HG03432 (cell line): ENCODE results near the gene SLC9A3.

ENCODE experiments used
- ATAC-seq: cut with Tn5 transposase; IDR thresholded peaks from one replicate; pipeline ENCODE4 v1.9.1; 2021; ENCODE audit warnings: mild to moderate bottlenecking, moderate library complexity; ENCODE audit not compliant: unreplicated experiment

SLC9A3 gene

DNA sequence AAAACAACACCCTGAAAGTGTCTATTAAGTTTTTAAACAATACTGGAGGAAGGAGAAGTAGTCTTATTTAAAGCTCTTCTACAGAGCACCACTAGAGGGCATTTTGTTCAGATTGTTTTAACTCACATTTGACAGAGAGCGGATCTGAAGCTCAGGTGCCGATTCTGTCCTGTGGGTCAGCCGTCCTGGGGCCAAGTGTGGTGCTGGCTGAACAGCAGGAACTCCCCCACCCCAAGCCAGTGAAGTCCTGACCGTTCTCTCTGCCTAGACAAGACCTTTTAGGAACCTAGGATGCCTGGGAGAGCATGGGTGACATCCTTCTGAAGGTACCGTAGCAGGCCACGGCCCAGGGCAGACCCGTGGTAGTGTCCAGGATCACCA lies 77.4 kb downstream of the SLC9A3 start:
- ATAC-seq, result no peak

DNA sequence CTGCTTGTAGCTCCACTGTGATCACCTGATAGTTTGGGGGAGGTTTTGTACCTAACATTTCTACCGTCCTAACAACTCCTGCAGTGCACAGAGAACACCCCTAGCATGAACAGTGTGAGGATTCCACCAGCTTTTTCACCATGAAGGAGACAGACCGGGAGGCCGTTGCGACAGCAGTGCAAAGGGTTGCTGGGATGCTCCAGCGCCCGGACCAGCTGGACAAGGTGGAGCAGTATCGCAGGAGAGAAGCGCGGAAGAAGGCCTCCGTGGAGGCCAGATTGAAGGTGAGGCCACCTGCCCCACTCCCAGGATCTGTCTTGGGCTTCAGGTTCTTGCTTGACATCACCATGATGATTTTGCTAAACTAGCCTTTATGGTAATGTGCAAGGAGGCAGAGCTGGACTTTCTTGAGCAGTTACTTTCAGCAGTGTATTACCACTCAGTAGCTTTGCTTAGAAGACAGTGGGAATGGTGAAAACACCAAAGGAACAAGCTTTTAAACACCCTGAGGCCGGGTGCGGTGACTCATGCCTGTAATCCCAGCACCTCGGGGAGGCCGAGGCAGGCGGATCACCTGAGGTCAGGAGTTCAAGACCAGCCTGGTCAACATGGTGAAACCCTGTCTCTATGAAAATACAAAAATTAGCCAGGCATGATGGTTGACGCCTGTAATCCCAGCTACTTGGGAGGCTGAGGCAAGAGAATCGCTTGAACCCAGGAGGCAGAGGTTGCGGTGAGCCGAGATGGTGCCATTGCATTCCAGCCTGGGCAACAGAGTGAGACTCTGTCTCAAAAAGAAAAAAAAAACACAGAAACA lies 78.0 kb downstream of the SLC9A3 start:
- no peak for ATAC-seq

DNA sequence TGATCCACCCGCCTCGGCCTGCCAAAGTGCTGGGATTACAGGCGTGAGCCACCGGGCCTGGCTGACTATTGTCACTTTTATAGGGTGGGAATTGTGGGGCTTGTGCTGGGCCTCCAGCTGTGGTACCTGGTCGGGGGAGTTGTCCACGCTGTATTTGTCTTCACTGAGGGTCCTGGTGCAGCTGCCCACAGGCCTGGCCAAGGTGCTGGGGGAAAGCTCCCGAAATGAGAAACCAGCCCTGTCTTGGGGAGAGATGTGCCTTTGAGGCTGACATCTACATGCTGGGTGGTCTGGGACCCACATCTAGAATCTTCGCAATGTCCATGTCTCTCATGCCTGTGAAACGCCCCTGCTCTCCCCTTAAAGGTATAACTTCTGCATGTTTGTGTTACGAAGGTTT lies 78.7 kb downstream of the SLC9A3 start:
- ATAC-seq, result no peak

DNA sequence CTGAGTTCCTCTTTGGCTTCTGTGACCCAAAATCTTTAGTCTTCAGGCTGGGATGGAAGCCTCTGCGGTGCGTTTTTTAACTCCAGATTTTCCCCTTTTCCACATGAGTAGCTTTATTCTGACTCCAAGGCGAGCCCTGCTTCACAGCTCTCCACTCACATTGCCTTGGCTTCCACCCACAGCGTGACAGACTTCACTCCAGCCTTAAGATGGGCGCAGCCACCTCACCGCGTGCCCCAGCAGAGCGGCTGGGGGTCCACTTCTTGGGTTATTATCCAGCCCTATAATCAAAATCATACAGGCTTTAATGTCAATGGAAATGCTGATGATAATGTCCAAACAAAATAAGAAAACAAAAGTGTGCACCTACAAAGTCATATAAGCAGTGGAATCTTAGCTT lies 80.0 kb downstream of the SLC9A3 start:
- no peak for ATAC-seq

DNA sequence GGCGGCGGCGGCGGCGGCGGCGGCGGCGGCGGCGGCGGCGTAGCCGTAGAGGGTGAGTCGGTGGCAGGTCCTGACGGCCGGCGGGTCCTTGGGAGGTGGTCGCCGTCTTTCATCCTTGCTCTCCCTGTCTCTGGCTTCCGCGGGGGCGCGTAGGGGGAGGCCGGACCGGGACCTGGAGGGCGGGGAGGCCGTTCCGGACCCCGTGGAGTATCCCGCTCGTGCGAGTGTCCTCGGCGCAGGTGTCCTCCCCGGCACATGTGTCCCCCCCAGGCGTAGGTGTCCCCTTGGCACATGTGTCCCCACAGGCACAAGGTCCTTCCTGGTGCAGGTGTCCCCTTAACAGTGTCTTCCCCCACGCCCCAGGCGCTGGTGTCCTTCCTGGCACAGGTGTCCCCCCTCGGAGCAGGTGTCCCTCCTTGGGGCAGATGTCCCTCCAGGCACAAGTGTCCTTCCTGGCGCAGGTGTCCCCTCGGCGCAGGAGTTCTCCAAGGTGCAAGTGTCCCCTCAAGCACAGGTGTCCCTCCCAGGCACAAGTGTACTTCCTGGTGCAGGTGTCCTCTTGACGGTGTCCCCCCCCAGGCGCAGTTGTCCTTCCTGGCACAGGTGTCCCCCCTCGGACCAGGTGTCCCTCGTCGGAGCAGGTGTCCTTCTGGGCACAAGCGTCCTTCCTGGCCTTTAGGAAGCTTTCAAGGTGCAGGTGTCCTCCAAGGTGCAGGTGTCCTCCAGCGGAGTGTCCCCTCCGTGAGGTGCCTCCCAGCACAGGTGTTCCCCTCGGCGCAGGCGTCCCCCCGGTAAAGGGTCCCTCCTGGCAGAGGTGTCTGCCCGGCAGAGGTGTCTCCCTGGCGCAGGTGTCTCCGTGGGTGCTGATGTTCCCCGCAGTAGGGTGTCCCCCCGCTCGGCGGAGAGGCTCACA lies 80.8 kb downstream of the SLC9A3 start:
- ATAC-seq, result peak; percentile 20

DNA sequence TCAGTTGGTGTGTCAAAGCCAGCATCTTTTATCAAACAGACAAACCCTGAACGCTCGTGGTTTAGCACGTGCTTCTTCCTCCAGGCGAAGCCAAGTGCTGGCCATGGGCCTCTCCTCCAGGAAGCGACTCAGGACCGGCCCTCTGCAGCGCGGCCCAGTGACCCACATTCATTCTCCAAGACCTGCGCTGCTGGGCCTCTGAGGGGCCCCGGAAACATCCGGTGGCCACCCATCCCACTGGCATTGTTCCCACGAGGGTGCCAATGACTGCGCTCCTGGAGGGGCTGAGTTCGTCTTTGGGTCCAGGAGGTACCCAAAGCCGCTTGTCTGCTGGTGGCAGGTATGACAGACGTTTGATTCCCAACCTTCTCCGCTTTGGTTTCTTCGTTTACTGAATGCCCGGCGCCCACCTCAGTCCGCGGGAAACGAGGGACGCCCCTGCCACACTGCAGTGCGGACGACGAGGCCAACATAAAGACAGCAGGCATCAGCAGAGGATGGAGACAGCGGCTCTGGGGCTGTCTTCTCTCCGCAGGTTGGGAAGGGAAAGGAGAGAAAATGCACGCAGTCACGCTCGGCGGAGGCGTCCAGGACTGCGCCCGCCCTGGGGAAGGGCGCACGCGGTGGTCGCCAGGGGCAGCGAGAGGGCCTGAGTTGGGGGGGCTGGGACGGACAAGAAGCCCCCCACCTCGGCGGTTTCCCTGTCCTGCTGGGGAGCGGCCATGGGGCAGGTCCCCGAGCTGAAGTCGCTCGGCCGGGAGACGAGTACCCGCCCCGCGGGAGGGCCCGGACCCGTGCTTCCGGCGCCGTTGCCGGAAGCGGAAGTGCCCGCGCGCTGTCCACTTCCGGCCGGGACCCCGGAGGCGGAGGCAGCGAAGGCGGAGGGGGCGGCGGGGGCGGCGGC lies 81.7 kb downstream of the SLC9A3 start, which contains the start of gene EXOC3:
TSS of gene EXOC3 (plus strand) at position 842 of the 904 bp plus-strand sequence. CDS start 3,030 bp downstream, outside the sequence.
- peak; percentile 88 for ATAC-seq

DNA sequence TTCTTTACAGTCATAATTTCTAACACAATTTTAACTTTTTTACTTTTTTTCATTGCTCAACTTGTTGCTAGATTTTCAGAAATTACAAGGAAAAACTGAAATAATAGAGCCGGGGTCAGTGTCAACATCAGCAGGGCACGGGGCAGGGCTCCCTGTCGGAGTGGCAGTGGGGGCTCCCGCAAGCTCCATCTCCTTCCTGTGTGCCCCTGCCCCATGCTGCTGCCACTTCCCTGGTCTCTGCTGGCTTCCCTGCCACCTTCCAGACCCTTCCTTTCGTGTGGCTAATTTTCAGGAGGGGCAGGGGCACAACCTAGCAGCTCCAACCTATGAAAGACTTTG lies 82.3 kb downstream of the SLC9A3 start:
- ATAC-seq, result no peak

DNA sequence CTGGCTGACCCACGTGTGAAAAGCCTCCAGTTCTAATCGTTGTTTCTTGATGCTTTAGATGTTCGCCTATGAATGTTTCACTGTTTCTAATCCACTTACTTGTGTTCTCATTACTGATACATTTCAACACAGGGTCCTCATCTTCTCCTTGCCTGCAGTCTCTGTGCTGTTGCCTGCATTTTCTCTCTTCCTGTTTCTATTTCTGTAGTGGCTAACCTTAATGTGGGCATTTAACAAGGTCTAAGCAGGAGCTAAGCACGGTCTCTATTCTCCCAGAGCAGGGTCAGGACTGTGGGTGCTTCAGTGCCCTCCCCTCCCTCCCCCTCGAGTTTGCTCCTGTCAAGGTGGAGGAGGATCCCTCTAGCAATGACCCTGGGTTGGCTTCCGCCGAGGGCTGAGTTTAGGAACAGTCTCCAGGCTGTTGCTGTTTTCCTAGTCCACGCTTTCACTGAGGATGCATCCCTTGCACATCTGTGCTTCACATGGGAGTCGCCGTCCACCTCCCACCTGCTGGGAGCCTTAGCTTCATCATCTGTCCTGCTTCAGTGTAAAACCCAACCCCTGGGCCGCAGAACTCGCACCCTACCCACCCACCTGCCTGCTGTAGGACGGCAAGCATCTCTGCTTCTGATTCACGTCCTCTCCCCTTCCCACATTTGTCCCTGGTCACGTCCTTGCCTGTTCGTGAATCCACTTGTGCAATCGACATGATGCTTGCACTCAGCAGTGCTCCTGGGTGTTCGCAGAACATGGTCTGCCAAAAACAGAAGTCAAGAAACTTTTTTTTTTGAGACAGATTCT lies 83.6 kb downstream of the SLC9A3 start:
- ATAC-seq, result no peak

DNA sequence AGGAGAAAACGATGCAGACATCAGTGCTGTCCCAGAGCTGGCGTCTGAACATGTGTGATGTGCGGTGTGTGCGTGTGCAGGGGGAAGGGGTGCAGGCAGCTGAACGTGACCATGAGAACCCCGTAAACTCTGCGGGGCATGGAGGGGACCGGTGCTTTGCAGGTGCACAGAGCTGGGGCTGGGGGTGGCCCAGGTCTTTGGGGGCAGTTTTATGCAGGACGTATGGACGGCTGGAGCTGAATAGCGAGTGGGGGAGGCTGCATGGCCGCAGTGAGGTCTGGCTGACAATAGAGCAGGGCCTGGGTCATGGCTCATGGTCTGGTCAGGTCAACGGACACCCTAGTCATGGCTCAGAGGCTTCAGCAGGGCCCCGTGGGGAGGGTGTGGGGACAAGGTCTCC lies 84.6 kb downstream of the SLC9A3 start:
- no peak for ATAC-seq

DNA sequence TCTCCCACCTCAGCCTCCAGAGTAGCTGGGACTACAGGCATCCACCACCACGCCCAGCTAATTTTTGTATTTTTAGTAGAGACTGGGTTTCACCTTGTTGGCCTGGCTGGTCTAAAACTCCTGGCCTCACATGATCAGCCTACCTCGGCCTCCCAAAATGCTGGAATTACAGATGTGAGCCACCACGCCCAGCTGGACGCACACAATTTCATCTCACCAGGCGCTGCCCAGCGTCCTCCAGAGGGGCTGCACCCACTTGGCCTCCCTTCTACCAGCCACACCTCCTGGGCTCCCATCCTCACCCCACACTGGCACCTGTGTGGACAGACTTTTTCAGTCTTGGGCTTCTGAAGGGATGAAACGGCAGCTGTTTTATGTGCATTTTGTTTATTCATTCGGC lies 85.1 kb downstream of the SLC9A3 start:
- ATAC-seq, result no peak

DNA sequence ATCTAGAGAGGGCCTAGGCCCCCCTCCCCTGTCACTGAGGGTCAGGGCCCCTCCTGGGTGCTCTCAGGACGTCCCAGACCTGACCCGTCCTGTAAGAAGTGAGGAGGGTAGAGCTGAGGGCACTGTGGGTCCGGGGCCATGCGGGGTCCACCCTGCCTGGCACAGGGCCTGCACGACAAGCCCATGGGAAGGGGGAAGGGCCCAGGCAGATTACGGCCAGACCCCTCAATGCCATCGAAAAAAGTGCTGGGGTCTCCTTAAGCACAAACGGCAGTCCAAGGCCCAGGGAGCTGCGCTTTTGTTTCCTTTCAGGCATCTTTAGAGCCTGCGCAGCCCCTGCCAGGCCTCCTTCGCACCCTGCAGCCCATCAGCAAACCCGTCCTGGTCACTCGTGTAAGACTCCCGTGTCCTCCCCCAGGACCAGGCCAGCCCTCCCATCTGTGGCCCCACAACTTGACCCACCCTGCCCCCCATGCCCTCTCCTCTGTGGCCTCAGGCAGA lies 85.7 kb downstream of the SLC9A3 start:
- no peak for ATAC-seq

DNA sequence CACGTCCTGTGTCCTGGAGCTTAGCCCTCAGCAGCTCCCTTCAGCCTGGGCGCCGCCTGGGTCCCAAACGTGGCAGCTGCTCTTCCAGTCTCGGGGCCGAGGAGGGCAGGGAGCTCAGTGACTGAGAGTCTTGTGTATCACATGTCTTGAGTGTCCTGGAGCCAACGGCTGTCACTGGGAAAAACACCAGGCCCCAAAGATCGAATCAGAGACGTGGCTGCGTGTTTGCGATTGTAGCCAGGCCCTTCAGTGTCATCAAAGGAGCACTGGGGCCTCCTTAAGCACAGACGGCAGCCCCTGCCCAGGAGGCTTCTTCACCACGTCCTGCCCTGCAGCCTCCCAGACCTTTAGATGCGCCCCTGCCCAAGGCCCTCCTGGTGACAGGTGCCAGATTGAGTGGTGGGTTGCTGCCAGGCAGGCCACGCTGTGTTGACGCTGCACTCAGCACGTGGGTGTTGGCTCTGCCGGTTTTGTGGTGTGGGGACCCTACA lies 86.9 kb downstream of the SLC9A3 start:
- ATAC-seq, result no peak

DNA sequence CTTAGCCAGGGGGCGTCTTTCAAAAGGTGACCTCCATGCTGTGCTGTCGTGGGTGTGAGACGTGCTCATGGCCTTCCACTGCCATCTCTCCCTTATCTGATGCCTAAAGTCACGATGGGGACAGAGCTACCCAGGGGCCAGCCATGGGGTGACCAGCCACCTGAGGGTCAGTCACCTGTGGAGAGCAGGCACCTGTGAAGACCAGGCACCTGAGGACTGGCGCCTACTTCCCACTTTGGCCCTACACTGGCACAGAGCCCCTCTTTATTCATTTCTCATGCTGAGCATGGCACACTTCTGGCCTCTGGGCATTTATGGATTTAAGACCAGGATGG lies 87.6 kb downstream of the SLC9A3 start:
- no peak for ATAC-seq

DNA sequence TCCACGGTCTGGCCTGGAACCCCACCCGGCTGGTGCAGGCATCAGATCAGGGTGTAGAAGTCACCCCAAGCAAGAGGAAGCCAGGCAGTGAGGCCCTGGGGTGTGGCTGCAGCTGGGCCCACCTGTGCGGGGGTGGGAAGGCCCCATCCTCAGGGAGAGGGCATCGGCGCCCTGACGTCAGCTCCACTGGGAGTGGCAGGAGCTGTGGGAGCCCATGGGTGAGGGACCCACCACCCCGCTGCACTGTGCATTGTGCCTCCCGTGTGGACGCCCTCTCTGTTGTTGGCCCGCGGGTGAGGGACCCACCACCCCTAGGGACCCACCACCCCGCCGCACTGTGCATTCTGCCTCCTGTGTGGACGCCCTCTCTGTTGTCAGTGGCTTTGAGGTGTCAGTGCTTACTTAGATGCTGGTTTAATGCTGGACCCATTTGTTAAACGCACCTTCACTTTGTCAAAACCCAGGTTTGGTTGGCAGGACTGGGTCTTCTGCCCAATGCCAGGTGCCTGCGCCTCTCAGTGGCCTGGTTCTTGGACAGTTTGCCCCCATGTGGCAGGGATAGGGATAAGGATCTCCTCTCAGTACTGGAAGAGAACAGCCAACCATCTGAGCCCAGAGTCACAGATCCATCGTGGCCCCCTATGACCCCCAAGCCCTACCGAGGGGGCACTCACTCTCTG lies 88.1 kb downstream of the SLC9A3 start:
- ATAC-seq, result no peak

DNA sequence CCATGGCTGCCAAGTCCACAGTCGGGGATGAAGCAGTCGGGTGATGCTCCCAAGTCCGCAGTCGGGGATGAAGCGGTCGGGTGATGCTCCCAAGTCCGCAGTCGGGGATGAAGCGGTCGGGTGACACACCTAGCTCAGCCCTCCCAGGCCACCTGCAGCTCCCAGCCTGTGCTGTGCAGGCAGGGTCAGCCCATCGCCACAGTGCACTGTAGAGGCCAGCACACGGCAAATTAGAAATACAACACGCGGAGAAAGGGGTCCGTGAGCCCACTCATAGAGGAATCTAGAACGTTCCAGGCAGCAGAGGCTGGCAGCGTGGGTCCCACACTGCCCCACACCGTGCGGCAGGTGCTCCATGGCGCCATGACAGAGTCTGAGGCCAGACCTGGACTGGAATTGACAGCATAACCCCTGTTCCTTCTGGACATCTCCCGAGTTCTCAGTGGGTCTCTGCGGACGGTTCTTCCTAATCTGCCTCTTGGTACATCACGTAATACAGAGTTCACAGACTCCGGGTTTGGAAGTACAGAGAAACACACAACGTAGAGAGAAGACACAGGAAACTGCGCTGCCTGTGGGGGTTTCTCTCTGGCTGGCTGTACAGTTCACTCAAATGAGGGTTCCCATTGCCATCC lies 89.0 kb downstream of the SLC9A3 start:
- no peak for ATAC-seq

DNA sequence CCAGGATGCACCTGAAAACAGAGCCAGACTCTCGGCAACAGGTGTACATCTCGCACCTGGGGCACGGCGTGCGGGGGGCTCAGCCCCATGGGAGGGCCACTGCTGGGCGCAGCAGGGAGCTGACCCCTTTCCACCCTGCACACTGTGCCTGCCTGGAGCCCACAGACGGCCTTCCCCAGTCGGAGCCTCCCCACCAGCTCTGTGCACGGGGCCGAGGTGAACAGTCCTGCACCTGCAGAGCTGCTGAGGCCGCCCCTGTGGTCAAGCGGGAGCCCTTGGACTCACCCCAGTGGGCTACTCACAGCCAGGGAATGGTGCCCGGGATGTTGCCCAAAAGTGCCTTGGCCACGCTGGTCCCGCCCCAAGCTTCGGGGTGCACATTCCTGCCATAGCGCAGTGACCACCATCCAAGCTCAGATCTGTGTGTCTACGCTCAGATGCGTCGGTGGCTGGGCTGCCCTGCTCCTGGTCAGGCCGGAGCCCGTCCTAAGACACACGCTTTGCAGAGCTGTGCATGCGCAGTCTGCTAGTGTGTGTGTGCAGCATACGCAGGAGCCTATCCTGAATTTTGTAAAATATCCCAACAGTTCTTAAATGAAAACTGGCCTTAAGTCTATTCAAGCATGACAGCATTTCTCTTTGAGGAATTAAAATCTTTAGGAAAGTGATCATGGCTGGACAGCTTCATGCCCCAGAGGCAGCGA lies 89.7 kb downstream of the SLC9A3 start:
- no peak for ATAC-seq

DNA sequence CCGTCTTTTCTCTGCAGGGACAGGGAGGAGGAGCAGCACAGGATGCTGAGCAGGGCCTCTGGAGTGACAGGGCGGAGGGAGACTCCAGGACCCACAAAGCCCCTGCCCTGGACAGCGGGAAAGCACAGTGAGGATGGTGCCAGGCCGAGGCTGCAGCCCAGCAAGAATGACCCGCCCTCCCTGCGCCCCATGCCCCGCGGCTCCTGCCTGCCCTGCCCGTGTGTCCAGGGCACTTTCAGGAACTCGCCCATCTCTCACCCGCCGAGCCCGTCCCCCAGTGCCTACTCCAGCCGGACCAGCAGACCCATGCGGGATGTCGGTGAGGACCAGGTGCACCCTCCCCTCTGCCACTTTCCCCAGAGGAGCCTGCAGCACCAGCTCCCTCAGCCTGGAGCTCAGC lies 90.4 kb downstream of the SLC9A3 start:
- no peak for ATAC-seq
